ENCODE measurements around the gene DNAJB12.
"Not testable (repeated sequence)": the region's sequence is repeated elsewhere in the genome, so short reads cannot be mapped to it uniquely, and the experiment has no call there.

DNAJB12 gene

DNA sequence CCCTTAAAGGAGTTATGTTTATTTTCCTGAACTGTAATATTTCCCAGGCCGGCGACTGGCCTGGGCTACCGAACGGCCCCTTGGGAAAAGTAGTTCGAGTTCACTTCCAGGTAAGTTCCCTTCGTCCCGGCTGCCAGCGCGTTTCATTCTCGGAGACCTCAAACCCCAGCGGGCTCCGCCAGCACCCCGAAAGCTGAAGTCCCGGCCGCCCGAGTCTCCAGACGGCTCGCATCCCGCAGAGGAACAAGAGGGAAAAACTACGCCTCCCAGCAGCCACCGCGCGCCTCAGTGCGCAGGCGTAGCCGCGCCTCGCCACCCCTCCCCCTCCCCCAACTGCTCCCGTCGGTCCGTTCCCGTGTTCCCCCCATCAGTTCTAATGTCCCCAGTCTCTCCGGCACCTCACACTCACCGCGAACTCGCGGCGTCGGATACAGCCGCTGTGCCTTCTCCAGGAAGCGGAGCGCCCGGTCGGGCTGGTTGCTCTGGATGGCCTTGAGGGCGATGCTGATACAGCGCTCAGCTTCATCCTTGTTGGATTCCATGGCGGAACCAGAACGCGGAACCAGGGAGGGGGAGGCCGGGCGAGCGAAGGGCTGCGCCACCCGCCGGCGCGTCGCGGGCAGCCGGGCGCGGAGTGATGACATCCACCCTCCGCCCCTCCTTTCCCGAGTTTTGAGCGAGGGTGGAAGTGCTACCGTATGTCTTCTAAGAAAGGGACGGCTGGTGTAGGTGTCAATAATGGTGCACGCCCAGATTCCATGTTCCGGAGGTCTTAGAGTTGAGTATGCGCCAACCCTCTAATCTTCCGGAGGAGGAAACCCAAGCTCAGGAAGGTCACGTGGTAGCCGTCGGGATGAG lies at the start of gene DNAJB12:
DNAJB12 (minus strand) TSS at position 564 of the 858 bp plus-strand sequence; CDS start at position 542, 22 bp downstream.
- peak; percentile 96 for DNase-seq (ENCODE audit: low spot score)

GRCh38 chr10:72395581-72395980 lies 40.9 kb upstream of the DNAJB12 start:
- not testable (repeated sequence) for DNase-seq (ENCODE audit: low spot score)

DNA sequence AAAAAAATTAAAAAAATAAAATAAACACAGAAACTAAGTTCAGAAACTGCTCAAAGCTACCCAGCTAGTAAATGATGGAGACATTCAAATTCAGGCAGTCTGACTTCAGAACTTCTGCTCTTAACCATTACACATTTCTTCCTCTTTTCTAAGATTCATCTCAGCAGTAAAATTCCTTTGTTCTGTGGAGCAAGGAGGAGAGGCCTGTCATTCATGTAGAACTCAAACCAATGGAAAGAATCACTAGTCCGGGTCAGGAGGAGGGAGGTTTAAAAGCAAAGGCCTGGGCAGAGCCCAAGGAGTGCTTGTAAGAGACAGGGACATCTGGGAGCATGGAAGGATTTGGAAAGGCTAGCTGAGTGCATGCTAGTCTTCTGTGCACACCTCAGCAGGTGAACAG lies 37.9 kb upstream of the DNAJB12 start:
- no peak for DNase-seq (ENCODE audit: low spot score)

- DNase-seq (ENCODE audit: low spot score), result no peak
Observed at GRCh38 chr10:72390764-72391163, 36.0 kb upstream of the DNAJB12 start.

DNA sequence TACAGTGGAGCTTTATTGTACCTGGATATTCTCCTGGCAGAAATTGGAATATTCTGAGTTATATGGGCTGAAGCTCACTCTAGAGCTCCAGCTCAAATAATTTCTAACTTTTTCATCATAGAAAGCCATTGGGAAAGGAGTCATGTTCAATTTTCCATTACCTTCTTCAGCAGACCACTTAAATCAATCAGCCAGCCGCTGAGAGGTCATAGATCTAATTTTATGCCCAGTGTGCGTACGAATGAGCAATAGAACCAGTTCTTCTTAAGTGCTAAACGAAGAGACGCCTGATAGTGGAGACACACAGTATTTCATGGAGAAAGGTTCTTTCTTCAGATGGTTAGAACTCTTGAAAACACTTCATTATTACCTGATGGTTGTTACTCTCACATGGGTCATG lies 35.0 kb upstream of the DNAJB12 start:
- no peak for DNase-seq (ENCODE audit: low spot score)

DNA sequence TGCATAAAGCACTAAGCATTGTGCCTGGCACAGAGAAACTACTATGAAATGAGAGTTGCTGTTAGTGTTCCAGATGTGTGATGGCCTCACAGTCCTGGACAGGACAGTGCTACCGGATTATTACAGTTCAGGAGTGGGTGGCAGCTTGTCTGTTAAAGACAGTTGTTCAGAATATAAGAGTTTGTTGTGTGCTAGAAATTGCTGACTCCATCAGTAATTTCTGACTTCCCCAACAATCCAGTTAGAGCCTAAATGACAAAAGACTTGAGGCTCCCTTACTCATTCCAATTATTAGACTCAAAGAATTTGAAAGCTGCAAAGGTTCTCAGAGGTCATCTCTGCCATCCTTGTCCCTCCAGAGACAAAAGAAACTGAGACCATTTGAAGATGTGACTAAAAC lies 34.3 kb upstream of the DNAJB12 start:
- no peak for DNase-seq (ENCODE audit: low spot score)

DNA sequence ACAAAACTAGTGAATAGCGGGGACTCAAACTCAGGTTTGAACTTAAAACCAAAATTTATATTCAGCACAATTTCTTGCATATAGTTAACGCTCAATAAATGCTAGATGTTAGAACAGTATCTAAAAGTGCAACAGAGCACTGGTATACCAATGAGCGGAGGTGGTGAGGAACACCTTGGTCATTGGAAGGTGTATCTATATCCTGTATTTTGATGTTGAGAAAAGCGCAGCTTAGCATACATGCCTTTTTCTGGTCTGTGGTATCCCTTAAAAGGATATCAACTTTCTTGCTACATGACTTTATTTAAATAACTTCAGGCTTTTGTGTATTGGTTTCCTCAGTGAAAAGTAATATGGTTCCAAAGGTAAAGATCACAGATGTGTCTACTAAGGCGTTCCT lies 33.3 kb upstream of the DNAJB12 start:
- no peak for DNase-seq (ENCODE audit: low spot score)

DNA sequence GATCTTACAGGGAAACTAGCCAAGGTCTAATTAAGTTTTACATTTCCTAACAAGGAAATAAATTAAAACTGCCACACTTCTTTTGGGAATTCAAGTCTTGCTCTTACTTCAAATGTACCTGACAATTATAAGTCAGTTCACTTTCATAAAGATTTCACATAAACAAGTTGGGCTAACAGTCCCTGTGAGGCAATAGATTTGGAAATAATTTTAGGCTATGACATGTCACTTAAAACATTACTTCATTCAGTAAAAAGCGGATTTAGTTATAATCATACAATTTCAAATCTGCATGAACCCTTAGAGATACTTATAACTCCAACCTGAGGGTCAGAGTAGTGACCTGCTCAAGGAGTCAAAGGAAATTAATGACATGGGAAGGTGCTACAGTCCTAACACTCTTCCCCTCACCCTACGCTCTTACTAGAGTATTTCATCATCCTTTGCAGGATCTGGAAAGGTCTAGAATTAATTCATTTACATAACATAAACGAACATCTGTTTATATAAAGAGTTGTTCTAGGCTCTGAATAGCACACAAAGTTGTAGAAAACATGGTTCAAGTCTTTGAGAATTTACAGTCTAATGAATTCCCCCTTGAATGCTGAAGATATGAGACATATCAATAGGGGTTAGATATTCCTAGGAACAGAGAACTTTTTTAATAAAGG lies 32.3 kb upstream of the DNAJB12 start:
- no peak for DNase-seq (ENCODE audit: low spot score)

DNA sequence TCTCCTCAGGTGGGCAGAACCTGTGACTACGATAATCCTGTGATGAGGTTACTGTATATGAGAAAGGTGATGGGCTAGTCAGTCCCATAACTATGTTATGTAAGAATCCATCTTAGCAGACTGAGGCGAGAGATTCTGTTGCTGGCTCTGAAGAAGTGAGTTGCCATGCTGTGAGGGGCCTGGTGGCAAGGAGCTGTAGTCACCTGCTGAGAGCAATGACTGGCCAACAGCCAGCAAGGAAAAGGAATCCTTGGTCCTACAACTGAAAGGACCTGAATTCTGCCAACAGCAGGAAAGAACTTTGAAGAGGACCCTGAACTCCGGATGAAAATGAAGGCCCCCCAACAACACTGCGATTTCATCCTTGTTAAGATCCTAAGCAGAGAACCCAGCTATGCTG lies 31.0 kb upstream of the DNAJB12 start:
- no peak for DNase-seq (ENCODE audit: low spot score)

GRCh38 chr10:72384982-72385381 lies 30.3 kb upstream of the DNAJB12 start:
- not testable (repeated sequence) for DNase-seq (ENCODE audit: low spot score)

DNA sequence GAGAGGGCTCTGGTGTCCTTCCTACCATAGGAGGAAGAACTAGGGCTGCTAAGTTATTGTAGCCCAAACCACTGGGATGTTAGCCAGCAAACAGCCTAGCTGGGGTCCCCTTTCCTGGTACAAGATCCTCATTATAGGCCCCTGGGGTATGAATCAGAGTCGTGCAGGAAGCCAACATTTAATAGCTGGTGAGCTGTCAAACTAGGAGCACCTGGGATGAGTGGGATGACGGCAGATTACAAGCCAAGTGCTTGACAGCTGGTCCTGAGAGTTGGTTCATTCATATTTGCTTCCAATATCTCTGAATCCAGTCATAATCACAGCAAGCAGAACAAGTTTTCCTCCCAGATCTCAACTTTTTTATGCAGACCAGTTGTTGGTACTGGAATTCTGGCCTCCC lies 25.1 kb upstream of the DNAJB12 start:
- no peak for DNase-seq (ENCODE audit: low spot score)

DNA sequence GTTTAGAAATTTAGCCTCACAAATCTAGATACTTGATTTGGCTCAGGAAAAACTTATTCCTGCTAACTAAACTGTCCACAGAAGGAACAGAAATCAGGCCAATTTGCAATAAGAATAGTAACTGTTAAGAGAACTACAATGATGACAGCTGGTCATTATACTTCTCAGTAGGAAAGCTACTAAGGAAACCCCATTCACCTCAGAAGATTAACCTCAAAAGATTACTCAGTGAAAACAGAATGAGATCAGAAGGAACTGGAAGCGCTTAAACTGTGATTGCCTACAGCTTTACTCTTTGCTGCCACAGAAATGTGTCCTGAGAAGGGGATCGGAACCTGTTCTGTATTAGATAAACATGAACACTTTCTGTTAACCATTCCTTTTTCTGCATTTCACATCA lies 24.3 kb upstream of the DNAJB12 start:
- DNase-seq (ENCODE audit: low spot score), result no peak

GRCh38 chr10:72375585-72375984 lies 20.9 kb upstream of the DNAJB12 start:
- DNase-seq (ENCODE audit: low spot score), result no peak

GRCh38 chr10:72375173-72375572 lies 20.5 kb upstream of the DNAJB12 start:
- no peak for DNase-seq (ENCODE audit: low spot score)

DNA sequence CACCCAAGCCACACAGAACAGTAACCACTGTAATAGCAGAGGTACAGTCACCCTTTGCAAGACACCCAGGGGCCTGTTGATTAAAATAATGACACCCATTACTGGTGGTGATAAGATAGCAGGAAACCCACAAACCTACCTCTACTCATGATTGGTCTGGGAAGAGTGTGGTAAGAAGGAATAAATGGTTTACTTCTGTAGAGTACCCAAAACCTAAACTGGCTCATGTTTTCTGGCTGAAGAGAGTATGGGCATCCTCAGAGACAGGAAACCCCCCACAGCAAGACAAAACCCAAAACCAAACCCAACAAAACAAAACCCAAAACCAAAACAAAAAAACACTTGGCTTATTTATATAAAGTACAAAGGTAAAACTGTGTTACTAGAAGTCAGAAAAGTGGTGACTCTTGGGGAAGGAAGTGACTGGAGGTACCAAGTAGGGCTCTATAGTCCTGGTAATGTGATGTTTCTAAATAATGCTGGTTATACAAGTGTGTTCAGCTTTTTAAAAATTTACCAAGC lies 15.5 kb upstream of the DNAJB12 start:
- no peak for DNase-seq (ENCODE audit: low spot score)

GRCh38 chr10:72367301-72367960 lies 12.7 kb upstream of the DNAJB12 start:
- DNase-seq (ENCODE audit: low spot score), result peak; percentile 50

DNA sequence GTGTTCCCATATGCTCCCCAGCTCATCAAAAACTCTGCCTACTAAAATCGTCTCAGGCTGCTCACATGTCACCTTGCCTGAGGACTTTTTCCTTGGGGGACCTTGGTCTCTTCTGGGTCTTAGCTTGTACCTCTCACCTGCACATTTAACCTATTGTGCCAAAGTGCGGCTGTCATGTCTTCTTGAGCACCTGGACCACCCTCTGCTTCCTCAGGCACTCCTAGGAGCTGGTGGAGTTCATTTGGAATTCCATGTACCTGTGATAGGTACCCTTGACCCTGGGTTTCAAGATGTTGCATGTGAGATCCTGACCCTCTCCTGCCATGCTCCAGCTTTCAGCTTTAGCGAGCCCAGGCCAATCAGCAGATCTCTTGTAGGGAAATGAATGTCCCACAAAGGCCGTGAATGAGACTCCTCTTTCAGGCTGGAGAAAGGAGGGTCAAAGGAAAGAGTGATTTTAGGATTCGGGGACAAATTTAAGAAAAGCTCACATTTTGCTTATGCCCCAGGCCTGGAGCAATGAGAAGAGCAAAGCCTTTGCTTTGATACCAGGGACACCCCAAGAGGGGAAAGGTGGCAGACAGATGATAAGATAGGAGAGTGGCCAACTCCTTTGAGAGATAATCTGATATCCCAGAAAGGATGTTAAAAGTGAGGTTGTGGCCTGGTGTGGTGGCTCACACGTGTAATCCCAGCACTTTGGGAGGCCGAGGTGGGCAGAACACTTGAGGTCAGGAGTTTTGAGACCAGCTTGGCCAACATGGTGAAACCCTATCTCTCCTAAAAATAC lies 10.6 kb upstream of the DNAJB12 start:
- DNase-seq (ENCODE audit: low spot score), result no peak

GRCh38 chr10:72364239-72364777 lies 9.6 kb upstream of the DNAJB12 start:
- peak; percentile 95 for DNase-seq (ENCODE audit: low spot score)

GRCh38 chr10:72356987-72357386 lies 2.3 kb upstream of the DNAJB12 start:
- no peak for DNase-seq (ENCODE audit: low spot score)

- no peak for DNase-seq (ENCODE audit: low spot score)
Observed at GRCh38 chr10:72356115-72356514, 1.4 kb upstream of the DNAJB12 start.

GRCh38 chr10:72355214-72355555 lies 466 bp upstream of the DNAJB12 start:
- DNase-seq (ENCODE audit: low spot score), result no peak

- no peak for DNase-seq (ENCODE audit: low spot score)
Observed at GRCh38 chr10:72353965-72354355, 759 bp downstream of the DNAJB12 start.

Measured in cerebellar cortex (tissue), 1 donor.